Liver (tissue), 9 donors: ENCODE data around the gene SPCS3. TPM values are rescaled to one million over a fixed set of nuclear protein-coding genes. Genes with fewer than 3 reads are reported as not detected.

Experiments
- DNase-seq: peaks from one replicate; pipeline ENCODE4 v3.0.0-alpha.2; 2017; ENCODE audit warnings: low spot score
- H3K27ac ChIP-seq, 2 donors: one replicate each; pipeline ENCODE4 v1.7.0; 2013; ENCODE audit warnings: inconsistent platforms in 2 of 2, low read length in 2 of 2, control low read depth in 1 of 2, low read depth in 1 of 2, mild to moderate bottlenecking in 1 of 2
- H3K27me3 ChIP-seq, 4 donors: one replicate each; pipeline versions ENCODE4 v1.6.1 to v1.7.0; 2013; ENCODE audit warnings: low read length in 3 of 4, inconsistent platforms in 1 of 4, mild to moderate bottlenecking in 1 of 4, moderate library complexity in 1 of 4; ENCODE audit not compliant: control insufficient read depth in 4 of 4, insufficient read depth in 4 of 4
- H3K36me3 ChIP-seq, 4 donors: one replicate each; pipeline versions ENCODE4 v1.6.1 to v1.7.0; 2013; ENCODE audit warnings: low read length in 3 of 4, mild to moderate bottlenecking in 3 of 4, low read depth in 1 of 4, moderate library complexity in 1 of 4; ENCODE audit not compliant: control insufficient read depth in 4 of 4, insufficient read depth in 3 of 4
- H3K4me1 ChIP-seq, 4 donors: one replicate each; pipeline versions ENCODE4 v1.6.1 to v1.7.0; 2013; ENCODE audit warnings: low read length in 3 of 4, mild to moderate bottlenecking in 3 of 4, moderate library complexity in 1 of 4; ENCODE audit not compliant: control insufficient read depth in 4 of 4, insufficient read depth in 4 of 4
- H3K4me3 ChIP-seq, 3 donors: one replicate each; pipeline versions ENCODE4 v1.6.1 to v1.7.0; 2013; ENCODE audit warnings: low read length in 3 of 3, control low read depth in 1 of 3, low read depth in 1 of 3, mild to moderate bottlenecking in 1 of 3
- H3K9ac ChIP-seq, 2 donors: one replicate each; pipeline ENCODE4 v1.7.0; 2013; ENCODE audit warnings: low read length in 2 of 2, mild to moderate bottlenecking in 2 of 2, moderate library complexity in 2 of 2, control low read depth in 1 of 2, low read depth in 1 of 2
- H3K9me3 ChIP-seq, 4 donors: one replicate each; pipeline versions ENCODE4 v1.6.1 to v1.7.0; 2013; ENCODE audit warnings: low read length in 3 of 4; ENCODE audit not compliant: control insufficient read depth in 4 of 4
- EGR1 ChIP-seq, 2 donors: IDR thresholded peaks; 2 replicates each; pipeline ENCODE4 v1.6.1; 2016 to 2018; ENCODE audit warnings: antibody characterized with exemption in 2 of 2, low read depth in 2 of 2
- FOXA1 ChIP-seq: IDR thresholded peaks from 2 replicates; pipeline ENCODE4 v1.6.1; 2016; ENCODE audit warnings: antibody characterized with exemption
- FOXA2 ChIP-seq: IDR thresholded peaks from 2 replicates; pipeline ENCODE4 v1.6.1; 2016; ENCODE audit warnings: antibody characterized with exemption
- GABPA ChIP-seq, 2 donors: IDR thresholded peaks in 1 of 2; conservative IDR thresholded peaks in 1 of 2; 2 replicates each; pipeline ENCODE4 v1.6.1; 2016; ENCODE audit warnings: antibody characterized with exemption in 2 of 2, mild to moderate bottlenecking in 1 of 2, moderate library complexity in 1 of 2
- HNF4A ChIP-seq, 2 donors: conservative IDR thresholded peaks; 2 replicates each; pipeline ENCODE4 v1.6.1; 2016; ENCODE audit warnings: antibody characterized with exemption in 2 of 2, mild to moderate bottlenecking in 2 of 2
- HNF4G ChIP-seq: IDR thresholded peaks from 2 replicates; pipeline ENCODE4 v1.6.1; 2016; ENCODE audit warnings: antibody characterized with exemption
- NR2F2 ChIP-seq: IDR thresholded peaks from 2 replicates; pipeline ENCODE4 v1.6.1; 2016; ENCODE audit warnings: antibody characterized with exemption
- RAD21 ChIP-seq, 2 donors: IDR thresholded peaks; 2 replicates each; pipeline ENCODE4 v1.6.1; 2016; ENCODE audit warnings: antibody characterized with exemption in 2 of 2, mild to moderate bottlenecking in 2 of 2
- SP1 ChIP-seq: IDR thresholded peaks from 2 replicates; pipeline ENCODE4 v1.6.1; 2018; ENCODE audit warnings: antibody characterized with exemption, mild to moderate bottlenecking
- TAF1 ChIP-seq: conservative IDR thresholded peaks from 2 replicates; pipeline ENCODE4 v1.6.1; 2016; ENCODE audit warnings: antibody characterized with exemption, mild to moderate bottlenecking
- YY1 ChIP-seq: IDR thresholded peaks from 2 replicates; pipeline ENCODE4 v1.6.1; 2016; ENCODE audit warnings: antibody characterized with exemption, mild to moderate bottlenecking
- WGBS: extraction: QIAGEN DNeasy Blood & Tissue Kit; methylation state at CpG from one replicate; pipeline ENCODE4 v1.1.7; 2013; 5-methylcytosine and 5-hydroxymethylcytosine counted together
- polyA plus RNA-seq, 2 donors: library from polyadenylated mRNA; stranded (reverse) in 1 of 2; unstranded in 1 of 2; fragments of 200-250 nt in 1 of 2; fragments of >200 nt in 1 of 2; fragmentation: Nextera tagmentation in 1 of 2; extraction: Ambion mirVana in 1 of 2; gene quantifications; one replicate each; pipeline versions ENCODE4 v1.2.1 to v1.2.3, GENCODE V29; 2013 to 2015
- total RNA-seq, 2 donors: library from RNA; depleted of rRNA; stranded (reverse); fragments of >200 nt; gene quantifications; one replicate each; pipeline ENCODE4 v1.2.3, GENCODE V29; 2014
- TF ChIP-seq, protein P1 (sequence below): fragments of 150-350 bp; IDR thresholded peaks from 2 replicates; pipeline ENCODE4 v1.5.1; 2017; ENCODE audit warnings: improper control_type of control experiment, low read depth, low read length; ENCODE audit not compliant: missing input control
- TF ChIP-seq, protein P2 (sequence below): IDR thresholded peaks from 2 replicates; pipeline ENCODE4 v1.6.1; 2016; ENCODE audit warnings: antibody characterized with exemption
- TF ChIP-seq, protein P3 (sequence below): IDR thresholded peaks from 2 replicates; pipeline ENCODE4 v1.6.1; 2016; ENCODE audit warnings: antibody characterized with exemption
- TF ChIP-seq, protein P4 (sequence below): IDR thresholded peaks from 2 replicates; pipeline ENCODE4 v1.6.1; 2016; ENCODE audit warnings: antibody characterized with exemption, mild to moderate bottlenecking
- TF ChIP-seq, protein P5 (sequence below): IDR thresholded peaks from 2 replicates; pipeline ENCODE4 v1.6.1; 2016; ENCODE audit warnings: antibody characterized with exemption
- donor health status: healthy.
- donor health status: healthy.
- donor health status: healthy.
- donor health status: healthy.
- donor health status: healthy.

SPCS3 gene
- total and polyA plus RNA-seq, 4 donors = 54.0 to 79.4 (median 63.0) TPM

DNA sequence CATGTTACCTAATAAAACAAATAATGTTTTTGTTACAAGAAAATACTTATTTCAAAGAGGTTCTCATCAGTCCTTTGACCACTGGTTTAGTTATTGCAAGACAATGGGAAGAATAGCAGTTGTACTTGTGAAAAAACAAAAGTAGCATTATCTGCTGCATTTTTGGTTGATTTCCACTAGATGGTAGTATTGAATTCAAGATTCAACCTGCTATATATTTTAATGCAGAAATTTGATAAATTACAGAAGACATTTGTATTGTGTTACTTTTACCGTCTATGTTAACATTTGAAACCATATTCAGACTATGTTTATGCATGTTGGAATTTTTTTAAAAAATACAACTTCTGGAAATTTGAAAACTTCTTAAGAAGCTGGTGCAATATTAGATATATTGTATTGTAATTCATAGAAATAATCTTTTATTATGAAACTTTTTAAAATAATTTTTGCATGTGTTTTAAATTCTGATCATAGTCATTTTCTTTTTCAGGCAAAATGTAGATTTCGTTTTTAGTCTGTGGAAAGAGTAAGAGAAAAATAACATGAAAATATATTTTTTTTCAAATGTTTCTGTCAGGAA lies 56.4 kb downstream of the SPCS3 start:
- no peak overlapping the region for H3K27ac ChIP-seq
- TF ChIP-seq, protein P1, sequence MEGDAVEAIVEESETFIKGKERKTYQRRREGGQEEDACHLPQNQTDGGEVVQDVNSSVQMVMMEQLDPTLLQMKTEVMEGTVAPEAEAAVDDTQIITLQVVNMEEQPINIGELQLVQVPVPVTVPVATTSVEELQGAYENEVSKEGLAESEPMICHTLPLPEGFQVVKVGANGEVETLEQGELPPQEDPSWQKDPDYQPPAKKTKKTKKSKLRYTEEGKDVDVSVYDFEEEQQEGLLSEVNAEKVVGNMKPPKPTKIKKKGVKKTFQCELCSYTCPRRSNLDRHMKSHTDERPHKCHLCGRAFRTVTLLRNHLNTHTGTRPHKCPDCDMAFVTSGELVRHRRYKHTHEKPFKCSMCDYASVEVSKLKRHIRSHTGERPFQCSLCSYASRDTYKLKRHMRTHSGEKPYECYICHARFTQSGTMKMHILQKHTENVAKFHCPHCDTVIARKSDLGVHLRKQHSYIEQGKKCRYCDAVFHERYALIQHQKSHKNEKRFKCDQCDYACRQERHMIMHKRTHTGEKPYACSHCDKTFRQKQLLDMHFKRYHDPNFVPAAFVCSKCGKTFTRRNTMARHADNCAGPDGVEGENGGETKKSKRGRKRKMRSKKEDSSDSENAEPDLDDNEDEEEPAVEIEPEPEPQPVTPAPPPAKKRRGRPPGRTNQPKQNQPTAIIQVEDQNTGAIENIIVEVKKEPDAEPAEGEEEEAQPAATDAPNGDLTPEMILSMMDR = peak; percentile 34
- TF ChIP-seq RAD21 (IDR thresholded peaks at IDR 0.05) (peak; percentile 64 to 71), NR2F2 (no peak)
- no peak for DNase-seq
- WGBS = 13% methylated on average over 2 of the region's 2 CpGs
- no peaks in the 10 kb centered on the region for H3K36me3 ChIP-seq
- H3K9me3 ChIP-seq = no peaks in the 10 kb centered on the region
- H3K4me1 ChIP-seq = no peaks in the 10 kb centered on the region
- H3K4me3 ChIP-seq = no peak overlapping the region
- H3K27me3 ChIP-seq = no peaks in the 10 kb centered on the region
- H3K9ac ChIP-seq = no peak overlapping the region

DNA sequence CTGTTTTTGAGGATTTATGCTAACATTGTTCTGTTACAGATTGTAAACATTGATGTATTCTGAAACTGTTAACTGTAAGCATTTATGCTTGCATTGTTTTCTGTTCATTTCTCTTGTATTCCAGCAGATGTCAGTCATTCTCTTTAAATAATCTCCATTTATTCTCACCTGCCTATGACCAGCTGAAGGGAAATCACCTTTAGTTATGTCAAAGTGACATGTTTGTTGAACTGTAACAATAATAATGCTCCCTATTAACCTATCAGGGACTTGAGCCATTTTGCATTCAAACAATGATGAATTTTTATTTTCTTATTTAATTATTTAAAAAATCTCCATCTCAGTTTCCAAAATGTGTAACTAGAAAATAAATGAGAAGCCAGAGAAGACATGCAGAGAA lies 58.0 kb downstream of the SPCS3 start:
- no peak for DNase-seq
- no peaks in the 10 kb centered on the region for H3K9me3 ChIP-seq
- H3K36me3 ChIP-seq = no peaks in the 10 kb centered on the region
- H3K9ac ChIP-seq = no peak overlapping the region
- no peak for TF ChIP-seq HNF4G
- TF ChIP-seq, protein P1 = peak; percentile 41
- TF ChIP-seq RAD21 (IDR thresholded peaks at IDR 0.05) = peak; percentile 70 to 71
- no peak overlapping the region for H3K4me3 ChIP-seq
- H3K4me1 ChIP-seq = no peaks in the 10 kb centered on the region
- H3K27ac ChIP-seq = no peak overlapping the region
- no peaks in the 10 kb centered on the region for H3K27me3 ChIP-seq

DNA sequence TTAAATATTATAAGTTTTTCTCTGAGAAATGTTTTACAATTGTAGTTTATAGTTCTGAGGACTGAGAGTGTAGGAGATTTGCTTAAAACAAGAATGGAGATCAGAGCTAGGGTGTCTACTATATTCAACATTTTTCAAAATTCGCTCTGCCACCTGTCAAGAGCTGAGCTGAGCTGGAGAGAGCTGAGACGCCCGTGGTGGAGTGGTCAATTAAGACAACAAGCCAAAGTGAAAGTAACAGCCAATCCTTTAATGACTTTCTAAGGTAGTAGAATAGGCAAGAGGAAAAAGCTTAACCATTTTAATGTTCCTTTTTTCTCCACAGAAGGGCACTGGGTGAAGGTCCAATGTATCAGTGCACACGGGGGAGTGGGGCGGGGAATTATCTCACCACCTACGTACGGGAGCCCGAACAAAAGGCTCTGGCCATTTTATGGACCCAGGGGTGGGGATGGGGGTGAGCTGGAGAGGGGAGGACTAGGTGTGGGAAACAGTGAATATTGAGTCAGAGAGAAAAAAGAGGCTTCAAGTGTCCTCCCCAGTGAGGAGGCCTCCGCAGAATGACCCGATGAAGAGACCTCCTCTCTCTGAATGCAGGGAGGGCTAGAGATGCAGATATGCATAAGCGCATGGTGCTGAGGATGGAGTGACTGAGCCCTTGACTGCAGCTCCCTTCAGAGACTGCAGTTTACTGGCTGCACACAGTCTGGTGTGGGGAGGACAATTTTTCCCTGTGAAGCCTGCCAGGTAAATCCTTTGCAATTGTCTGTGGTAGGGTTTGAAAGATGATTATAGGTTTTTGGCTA lies 60.8 kb downstream of the SPCS3 start:
- Histone ChIP-seq H3K9ac (no peak overlapping the region), H3K36me3 (no peaks in the 10 kb centered on the region), H3K27ac (no peak overlapping the region), H3K4me3 (peak overlapping the region in 2 of 3 donors; percentile 11 to 20), H3K27me3 (no peaks in the 10 kb centered on the region), H3K4me1 (no peaks in the 10 kb centered on the region), H3K9me3 (no peaks in the 10 kb centered on the region)
- 63% methylated on average over 11 of the region's 11 CpGs for WGBS
- no peak for DNase-seq
- TF ChIP-seq, protein P2, sequence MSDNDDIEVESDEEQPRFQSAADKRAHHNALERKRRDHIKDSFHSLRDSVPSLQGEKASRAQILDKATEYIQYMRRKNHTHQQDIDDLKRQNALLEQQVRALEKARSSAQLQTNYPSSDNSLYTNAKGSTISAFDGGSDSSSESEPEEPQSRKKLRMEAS = no peak
- TF ChIP-seq FOXA2 (no peak), HNF4G (no peak), FOXA1 (no peak), GABPA (IDR thresholded peaks at IDR 0.05 in 1 of 2, conservative IDR thresholded peaks at IDR 0.05 in 1 of 2) (no peak), TAF1 (no peak), SP1 (no peak), RAD21 (IDR thresholded peaks at IDR 0.05) (no peak), YY1 (no peak), NR2F2 (no peak), EGR1 (IDR thresholded peaks at IDR 0.05; ENCODE audit: low read depth in 2 of 2) (no peak), HNF4A (conservative IDR thresholded peaks at IDR 0.05) (no peak)
- TF ChIP-seq, protein P3, sequence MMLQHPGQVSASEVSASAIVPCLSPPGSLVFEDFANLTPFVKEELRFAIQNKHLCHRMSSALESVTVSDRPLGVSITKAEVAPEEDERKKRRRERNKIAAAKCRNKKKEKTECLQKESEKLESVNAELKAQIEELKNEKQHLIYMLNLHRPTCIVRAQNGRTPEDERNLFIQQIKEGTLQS = no peak
- TF ChIP-seq, protein P4, sequence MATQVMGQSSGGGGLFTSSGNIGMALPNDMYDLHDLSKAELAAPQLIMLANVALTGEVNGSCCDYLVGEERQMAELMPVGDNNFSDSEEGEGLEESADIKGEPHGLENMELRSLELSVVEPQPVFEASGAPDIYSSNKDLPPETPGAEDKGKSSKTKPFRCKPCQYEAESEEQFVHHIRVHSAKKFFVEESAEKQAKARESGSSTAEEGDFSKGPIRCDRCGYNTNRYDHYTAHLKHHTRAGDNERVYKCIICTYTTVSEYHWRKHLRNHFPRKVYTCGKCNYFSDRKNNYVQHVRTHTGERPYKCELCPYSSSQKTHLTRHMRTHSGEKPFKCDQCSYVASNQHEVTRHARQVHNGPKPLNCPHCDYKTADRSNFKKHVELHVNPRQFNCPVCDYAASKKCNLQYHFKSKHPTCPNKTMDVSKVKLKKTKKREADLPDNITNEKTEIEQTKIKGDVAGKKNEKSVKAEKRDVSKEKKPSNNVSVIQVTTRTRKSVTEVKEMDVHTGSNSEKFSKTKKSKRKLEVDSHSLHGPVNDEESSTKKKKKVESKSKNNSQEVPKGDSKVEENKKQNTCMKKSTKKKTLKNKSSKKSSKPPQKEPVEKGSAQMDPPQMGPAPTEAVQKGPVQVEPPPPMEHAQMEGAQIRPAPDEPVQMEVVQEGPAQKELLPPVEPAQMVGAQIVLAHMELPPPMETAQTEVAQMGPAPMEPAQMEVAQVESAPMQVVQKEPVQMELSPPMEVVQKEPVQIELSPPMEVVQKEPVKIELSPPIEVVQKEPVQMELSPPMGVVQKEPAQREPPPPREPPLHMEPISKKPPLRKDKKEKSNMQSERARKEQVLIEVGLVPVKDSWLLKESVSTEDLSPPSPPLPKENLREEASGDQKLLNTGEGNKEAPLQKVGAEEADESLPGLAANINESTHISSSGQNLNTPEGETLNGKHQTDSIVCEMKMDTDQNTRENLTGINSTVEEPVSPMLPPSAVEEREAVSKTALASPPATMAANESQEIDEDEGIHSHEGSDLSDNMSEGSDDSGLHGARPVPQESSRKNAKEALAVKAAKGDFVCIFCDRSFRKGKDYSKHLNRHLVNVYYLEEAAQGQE = no peak
- TF ChIP-seq, protein P5, sequence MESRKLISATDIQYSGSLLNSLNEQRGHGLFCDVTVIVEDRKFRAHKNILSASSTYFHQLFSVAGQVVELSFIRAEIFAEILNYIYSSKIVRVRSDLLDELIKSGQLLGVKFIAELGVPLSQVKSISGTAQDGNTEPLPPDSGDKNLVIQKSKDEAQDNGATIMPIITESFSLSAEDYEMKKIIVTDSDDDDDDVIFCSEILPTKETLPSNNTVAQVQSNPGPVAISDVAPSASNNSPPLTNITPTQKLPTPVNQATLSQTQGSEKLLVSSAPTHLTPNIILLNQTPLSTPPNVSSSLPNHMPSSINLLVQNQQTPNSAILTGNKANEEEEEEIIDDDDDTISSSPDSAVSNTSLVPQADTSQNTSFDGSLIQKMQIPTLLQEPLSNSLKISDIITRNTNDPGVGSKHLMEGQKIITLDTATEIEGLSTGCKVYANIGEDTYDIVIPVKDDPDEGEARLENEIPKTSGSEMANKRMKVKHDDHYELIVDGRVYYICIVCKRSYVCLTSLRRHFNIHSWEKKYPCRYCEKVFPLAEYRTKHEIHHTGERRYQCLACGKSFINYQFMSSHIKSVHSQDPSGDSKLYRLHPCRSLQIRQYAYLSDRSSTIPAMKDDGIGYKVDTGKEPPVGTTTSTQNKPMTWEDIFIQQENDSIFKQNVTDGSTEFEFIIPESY = no peak
